Measurements from ENCODE around the gene LANCL1. TPM values are rescaled to one million over a fixed set of nuclear protein-coding genes. Genes with fewer than 3 reads are reported as not detected.
"Not testable (repeated sequence)": the region's sequence is repeated elsewhere in the genome, so short reads cannot be mapped to it uniquely, and the experiment has no call there.

LANCL1 gene
- total RNA-seq, 4 donors from 2014 or later, result 19.7 to 38.3 (median 24.3) TPM

GRCh38 chr2:210440206-210440605 is 36.4 kb downstream of the LANCL1 start:
- intact Hi-C loops (cut with DNase I; ENCODE audit: low total_unique reads), result no loop called here
- no peaks in the 10 kb centered on the region for H3K27me3 ChIP-seq

DNA sequence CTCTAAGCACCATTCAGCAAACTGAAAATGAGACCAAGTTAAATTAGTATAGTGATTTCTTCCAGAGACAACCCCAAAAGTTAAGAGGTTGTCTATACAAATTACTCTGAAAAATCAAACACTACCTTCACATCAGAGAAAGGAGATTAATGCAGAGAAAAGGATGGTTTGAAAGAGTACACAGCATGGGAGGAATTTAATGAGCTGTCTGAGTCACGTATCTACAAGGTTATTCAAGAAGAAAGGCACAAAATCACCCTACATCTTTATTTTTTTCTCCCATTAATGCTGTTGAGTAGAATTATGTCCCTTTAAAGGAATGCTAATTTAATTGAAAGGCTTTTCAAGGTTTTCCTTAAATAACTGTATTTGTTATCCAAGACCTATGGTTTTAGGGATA is 41.1 kb downstream of the LANCL1 start:
- intact Hi-C loops (cut with DNase I; ENCODE audit: low total_unique reads), result no loop called here
- Histone ChIP-seq H3K4me3 (no peak overlapping the region), H3K27ac (no peak overlapping the region), H3K9me3 (no peaks in the 10 kb centered on the region), H3K4me1 (peaks cover under 1 to 7% of the 10 kb centered on the region in 2 donors), H3K27me3 (no peaks in the 10 kb centered on the region), H3K36me3 (peaks cover 5 to 54% of the 10 kb centered on the region in 2 donors)
- DNase-seq (no peak), ATAC-seq (no peak)
- in situ Hi-C loops (cut with MboI; ENCODE audit: low sequenced_read_pairs in 4 of 4), result no loop called here
- TF ChIP-seq CTCF (IDR thresholded peaks at IDR 0.05 in 4 of 5, conservative IDR thresholded peaks at IDR 0.05 in 1 of 5), result no peak

More at GRCh38 chr2:210440206-210440605, 36.4 kb downstream of the LANCL1 start:
- H3K36me3 ChIP-seq, result peaks cover 5 to 33% of the 10 kb centered on the region in 2 donors
- no peaks in the 10 kb centered on the region for H3K4me1 ChIP-seq
- ATAC-seq (no peak), DNase-seq (no peak)
- H3K9me3 ChIP-seq, result no peaks in the 10 kb centered on the region
- TF ChIP-seq POLR2A (IDR thresholded peaks at IDR 0.05), result no peak
- no peak overlapping the region for H3K27ac ChIP-seq
- in situ Hi-C loops (cut with MboI; ENCODE audit: low sequenced_read_pairs in 4 of 4), result no loop called here
- no peak overlapping the region for H3K4me3 ChIP-seq

DNA sequence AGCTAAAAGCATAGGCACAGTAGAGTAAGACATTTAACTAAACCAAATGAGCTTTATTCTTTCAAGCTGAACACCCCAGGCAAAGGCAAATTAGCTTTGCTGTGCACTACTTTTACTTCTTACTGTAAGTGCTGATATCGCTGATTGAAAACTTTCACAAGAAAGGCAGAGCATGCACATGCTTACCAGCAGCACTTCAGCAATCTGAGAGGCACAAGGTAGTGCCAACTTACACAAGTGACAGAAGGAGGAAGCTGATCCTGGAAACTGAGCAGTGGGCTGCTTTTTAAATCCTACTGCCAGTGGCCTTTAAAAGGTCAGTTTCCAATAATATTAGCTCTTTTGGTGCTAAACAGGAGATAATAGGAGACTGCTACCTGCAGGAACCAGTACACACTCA is 43.9 kb downstream of the LANCL1 start:
- intact Hi-C loops (cut with DNase I; ENCODE audit: low total_unique reads), result no loop called here
- Histone ChIP-seq H3K36me3 (peaks cover 0 to 45% of the 10 kb centered on the region in 2 donors), H3K27me3 (no peaks in the 10 kb centered on the region), H3K4me1 (peaks cover 20 to 27% of the 10 kb centered on the region in 2 donors), H3K4me3 (no peak overlapping the region), H3K9me3 (no peaks in the 10 kb centered on the region), H3K27ac (peak overlapping the region in 3 of 4 donors; percentile 35 to 45 (median 38))
- DNase-seq (no peak), ATAC-seq (peak; percentile 66 to 75)
- in situ Hi-C loops (cut with MboI; ENCODE audit: low sequenced_read_pairs in 4 of 4), result no loop called here
- TF ChIP-seq POLR2A (IDR thresholded peaks at IDR 0.05), result no peak
- TF ChIP-seq CTCF (IDR thresholded peaks at IDR 0.05 in 4 of 5, conservative IDR thresholded peaks at IDR 0.05 in 1 of 5), result no peak

DNA sequence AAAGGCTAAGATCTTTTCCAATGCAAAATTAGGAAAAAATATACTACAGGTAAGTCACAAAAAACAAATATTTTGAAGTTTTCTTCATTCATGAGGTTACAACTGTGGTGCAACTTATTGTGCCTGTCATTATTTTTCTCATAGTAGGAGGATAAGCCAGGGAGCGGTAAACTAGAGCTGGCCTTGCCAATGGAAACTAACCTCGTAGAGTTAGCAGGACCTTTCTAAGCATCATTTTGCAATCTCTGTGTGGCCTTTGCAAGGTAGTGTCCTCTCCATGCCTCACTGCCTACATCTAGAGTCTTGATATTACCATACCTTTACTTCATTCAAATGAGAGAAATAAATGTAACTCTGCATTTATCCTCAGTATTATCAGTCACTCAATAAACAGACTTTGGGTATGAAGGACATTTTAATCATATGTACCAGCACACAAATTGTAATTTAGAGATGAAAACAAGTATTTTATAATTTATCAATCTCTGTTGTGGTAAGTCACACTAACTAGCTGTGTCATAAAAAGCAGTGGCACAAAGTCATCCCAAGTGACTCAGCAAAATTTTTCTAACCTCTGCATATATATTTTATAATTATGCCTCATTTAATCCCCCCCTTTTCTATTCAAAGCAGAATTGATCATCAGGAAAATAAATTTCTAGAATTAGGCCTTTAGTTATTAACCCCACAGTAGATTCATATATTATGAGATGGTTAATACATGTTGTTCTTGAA is 47.0 kb downstream of the LANCL1 start:
- TF ChIP-seq POLR2A (IDR thresholded peaks at IDR 0.05) (no peak), CTCF (IDR thresholded peaks at IDR 0.05 in 4 of 5, conservative IDR thresholded peaks at IDR 0.05 in 1 of 5) (no peak)
- in situ Hi-C loops (cut with MboI; ENCODE audit: low sequenced_read_pairs in 4 of 4), result no loop called here
- ATAC-seq (peak; percentile 51 to 64), DNase-seq (no peak)
- H3K27ac ChIP-seq, result peak overlapping the region; percentile 43 to 66 (median 56)
- no peaks in the 10 kb centered on the region for H3K27me3 ChIP-seq
- peaks cover 0 to 15% of the 10 kb centered on the region in 2 donors for H3K36me3 ChIP-seq
- H3K9me3 ChIP-seq, result no peaks in the 10 kb centered on the region
- intact Hi-C loops (cut with DNase I; ENCODE audit: low total_unique reads), result no loop called here
- no peak overlapping the region for H3K4me3 ChIP-seq
- H3K4me1 ChIP-seq, result peaks cover 20 to 27% of the 10 kb centered on the region in 2 donors

GRCh38 chr2:210428393-210429179 is 48.0 kb downstream of the LANCL1 start:
- H3K9me3 ChIP-seq, result no peaks in the 10 kb centered on the region
- peaks cover 0 to 5% of the 10 kb centered on the region in 2 donors for H3K36me3 ChIP-seq
- no peaks in the 10 kb centered on the region for H3K27me3 ChIP-seq
- H3K27ac ChIP-seq, result peak overlapping the region; percentile 43 to 66 (median 56)
- no peak for DNase-seq
- no peak for TF ChIP-seq CTCF (IDR thresholded peaks at IDR 0.05 in 4 of 5, conservative IDR thresholded peaks at IDR 0.05 in 1 of 5)
- no peak for TF ChIP-seq POLR2A (IDR thresholded peaks at IDR 0.05)
- H3K4me1 ChIP-seq, result peaks cover 20 to 27% of the 10 kb centered on the region in 2 donors
- H3K4me3 ChIP-seq, result no peak overlapping the region
- in situ Hi-C loops (cut with MboI; ENCODE audit: low sequenced_read_pairs in 4 of 4) (no loop called here), intact Hi-C loops (cut with DNase I; ENCODE audit: low total_unique reads) (no loop called here)
- ATAC-seq, result peak; percentile 75 to 83

DNA sequence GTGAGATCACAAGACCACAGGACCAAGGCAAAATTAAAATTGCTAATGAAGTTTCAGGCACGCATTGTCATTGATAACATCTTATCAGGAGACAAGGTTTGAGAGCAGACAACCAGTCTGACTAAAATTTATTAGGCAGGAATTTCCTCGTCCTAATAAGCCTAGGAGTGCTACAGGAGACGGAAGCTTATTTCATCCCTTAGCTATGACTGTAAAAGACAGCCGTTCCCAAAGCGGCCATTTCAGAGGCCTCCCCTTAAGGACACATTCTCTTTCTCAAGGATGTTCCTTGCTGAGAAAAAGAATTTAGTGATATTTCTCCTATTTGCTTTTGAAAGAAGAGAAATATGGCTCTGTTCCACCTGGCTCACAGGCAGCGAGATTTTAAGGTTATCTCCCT is 49.2 kb downstream of the LANCL1 start:
- ATAC-seq; DNase-seq; H3K36me3 ChIP-seq; H3K27me3 ChIP-seq; H3K4me3 ChIP-seq; H3K27ac ChIP-seq; in situ Hi-C loops (cut with MboI; ENCODE audit: low sequenced_read_pairs in 4 of 4); intact Hi-C loops (cut with DNase I; ENCODE audit: low total_unique reads); H3K9me3 ChIP-seq: not testable (repeated sequence)
- H3K4me1 ChIP-seq, result peaks cover 20 to 22% of the 10 kb centered on the region in 2 donors
